NB4 (cell line): Measurements from ENCODE around the gene TBC1D17.

Experiments
- POLR2A ChIP-seq: IDR thresholded peaks from 2 replicates; pipeline ENCODE4 v1.6.1; 2011; ENCODE audit warnings: mild to moderate bottlenecking; ENCODE audit not compliant: insufficient read length; ENCODE audit errors: extremely low read depth
- TF ChIP-seq, protein P1 (sequence below): IDR thresholded peaks from one replicate; pipeline ENCODE4 v1.5.1; 2012; ENCODE audit warnings: low read depth, low read length

DNA sequence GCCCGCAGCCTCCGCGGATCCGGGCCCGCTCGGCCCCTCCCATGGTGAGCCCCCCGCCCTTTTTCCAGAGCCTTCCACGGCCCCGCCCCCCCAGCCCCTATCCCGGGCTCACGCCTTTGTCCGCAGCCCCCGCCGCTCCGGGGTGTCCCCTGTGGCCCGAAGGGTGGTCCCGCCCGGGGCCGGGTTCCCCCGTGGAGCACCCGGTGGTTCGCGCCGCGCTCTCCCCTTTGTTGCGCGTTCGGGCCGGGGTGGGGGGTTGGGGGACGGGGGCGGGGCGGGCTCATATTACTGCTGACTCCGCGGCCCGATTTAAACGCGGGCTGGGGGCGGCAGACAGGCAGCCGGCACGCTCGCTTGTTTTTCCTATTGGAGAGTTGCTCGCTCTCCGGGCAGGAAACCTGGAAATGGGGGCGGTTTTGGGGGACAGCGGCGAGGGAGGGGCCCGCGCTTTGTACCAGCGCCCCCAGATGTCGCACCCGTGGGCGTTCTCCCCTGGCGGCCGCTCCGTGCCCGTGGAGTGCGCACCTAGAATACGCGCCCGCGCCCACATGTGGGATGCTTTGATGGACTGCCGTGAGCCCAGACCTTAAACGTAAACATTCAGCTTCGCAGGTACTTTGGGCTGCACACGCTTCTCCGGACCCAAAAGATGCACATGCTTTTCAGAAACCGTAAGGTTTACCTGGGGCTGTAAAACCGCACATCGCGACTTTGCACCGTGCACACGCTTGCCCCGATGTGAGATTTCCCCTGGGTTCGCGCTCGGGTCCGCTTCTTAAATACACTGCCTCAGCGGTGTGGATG is 25.8 kb upstream of the TBC1D17 start:
- TF ChIP-seq, protein P1, sequence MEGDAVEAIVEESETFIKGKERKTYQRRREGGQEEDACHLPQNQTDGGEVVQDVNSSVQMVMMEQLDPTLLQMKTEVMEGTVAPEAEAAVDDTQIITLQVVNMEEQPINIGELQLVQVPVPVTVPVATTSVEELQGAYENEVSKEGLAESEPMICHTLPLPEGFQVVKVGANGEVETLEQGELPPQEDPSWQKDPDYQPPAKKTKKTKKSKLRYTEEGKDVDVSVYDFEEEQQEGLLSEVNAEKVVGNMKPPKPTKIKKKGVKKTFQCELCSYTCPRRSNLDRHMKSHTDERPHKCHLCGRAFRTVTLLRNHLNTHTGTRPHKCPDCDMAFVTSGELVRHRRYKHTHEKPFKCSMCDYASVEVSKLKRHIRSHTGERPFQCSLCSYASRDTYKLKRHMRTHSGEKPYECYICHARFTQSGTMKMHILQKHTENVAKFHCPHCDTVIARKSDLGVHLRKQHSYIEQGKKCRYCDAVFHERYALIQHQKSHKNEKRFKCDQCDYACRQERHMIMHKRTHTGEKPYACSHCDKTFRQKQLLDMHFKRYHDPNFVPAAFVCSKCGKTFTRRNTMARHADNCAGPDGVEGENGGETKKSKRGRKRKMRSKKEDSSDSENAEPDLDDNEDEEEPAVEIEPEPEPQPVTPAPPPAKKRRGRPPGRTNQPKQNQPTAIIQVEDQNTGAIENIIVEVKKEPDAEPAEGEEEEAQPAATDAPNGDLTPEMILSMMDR: no peak
- no peak for TF ChIP-seq POLR2A
